Keratinocyte (primary cell): ENCODE results near the gene DENND4B.

Source experiments
- EZH2 ChIP-seq: IDR thresholded peaks from one replicate; pipeline ENCODE4 v1.6.1; 2012; ENCODE audit warnings: inconsistent platforms, mild to moderate bottlenecking, low read length, moderate library complexity
- TF ChIP-seq, protein P1 (sequence below), 3 experiments: IDR thresholded peaks in 1 of 3; conservative IDR thresholded peaks in 1 of 3; optimal IDR thresholded peaks in 1 of 3; 2 replicates in 2 of 3; 3 replicates in 1 of 3; pipeline versions ENCODE3 to v1.5.1; 2011; ENCODE audit warnings: low read length in 3 of 3, mild to moderate bottlenecking in 3 of 3, moderate library complexity in 2 of 3, control low read depth in 1 of 3, inconsistent platforms in 1 of 3; ENCODE audit not compliant: insufficient read depth in 2 of 3; ENCODE audit errors: extremely low read depth in 1 of 3

DNA sequence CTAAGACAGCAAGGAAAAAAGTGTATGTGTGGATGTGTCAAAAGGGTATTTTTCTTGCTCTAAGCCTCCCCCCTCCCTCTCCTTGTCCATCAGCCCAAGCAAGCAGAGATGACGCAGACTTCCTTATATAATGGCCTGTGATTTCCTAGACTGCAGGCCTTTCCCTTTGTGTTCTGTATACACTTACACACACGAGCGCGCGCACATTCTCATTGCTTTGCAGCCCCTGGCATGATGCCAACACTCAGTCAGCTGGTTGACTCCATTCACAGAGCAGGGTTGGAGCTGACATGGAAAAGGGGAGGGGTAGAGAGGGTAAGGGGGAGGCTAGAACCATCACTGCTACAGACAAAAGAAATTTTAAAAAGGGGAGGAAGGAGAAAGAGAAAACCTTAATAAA is 65.6 kb downstream of the DENND4B start:
- TF ChIP-seq, protein P1, sequence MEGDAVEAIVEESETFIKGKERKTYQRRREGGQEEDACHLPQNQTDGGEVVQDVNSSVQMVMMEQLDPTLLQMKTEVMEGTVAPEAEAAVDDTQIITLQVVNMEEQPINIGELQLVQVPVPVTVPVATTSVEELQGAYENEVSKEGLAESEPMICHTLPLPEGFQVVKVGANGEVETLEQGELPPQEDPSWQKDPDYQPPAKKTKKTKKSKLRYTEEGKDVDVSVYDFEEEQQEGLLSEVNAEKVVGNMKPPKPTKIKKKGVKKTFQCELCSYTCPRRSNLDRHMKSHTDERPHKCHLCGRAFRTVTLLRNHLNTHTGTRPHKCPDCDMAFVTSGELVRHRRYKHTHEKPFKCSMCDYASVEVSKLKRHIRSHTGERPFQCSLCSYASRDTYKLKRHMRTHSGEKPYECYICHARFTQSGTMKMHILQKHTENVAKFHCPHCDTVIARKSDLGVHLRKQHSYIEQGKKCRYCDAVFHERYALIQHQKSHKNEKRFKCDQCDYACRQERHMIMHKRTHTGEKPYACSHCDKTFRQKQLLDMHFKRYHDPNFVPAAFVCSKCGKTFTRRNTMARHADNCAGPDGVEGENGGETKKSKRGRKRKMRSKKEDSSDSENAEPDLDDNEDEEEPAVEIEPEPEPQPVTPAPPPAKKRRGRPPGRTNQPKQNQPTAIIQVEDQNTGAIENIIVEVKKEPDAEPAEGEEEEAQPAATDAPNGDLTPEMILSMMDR (optimal IDR thresholded peaks at IDR 0.05 in 1 of 3, IDR thresholded peaks at IDR 0.05 in 1 of 3, conservative IDR thresholded peaks at IDR 0.05 in 1 of 3; ENCODE audit: extremely low read depth in 1 of 3, insufficient read depth in 2 of 3, low read length in 3 of 3): no peak
- no peak for TF ChIP-seq EZH2
